Ovary (tissue), 9 donors: ENCODE measurements around the gene SH3GL2. TPM values are rescaled to one million over a fixed set of nuclear protein-coding genes. Genes with fewer than 3 reads are reported as not detected.

Experiments
- DNase-seq, 5 donors: peaks; one replicate each; pipeline ENCODE4 v3.0.0-alpha.2; 2019 to 2020
- H3K27ac ChIP-seq, 2 donors: fragments of 200-600 bp; one replicate each; pipeline versions ENCODE4 v1.5.1 to v1.8.0; 2019 to 2022
- H3K27me3 ChIP-seq: fragments of 200-600 bp; one replicate; pipeline ENCODE4 v1.8.0; 2022
- H3K36me3 ChIP-seq: fragments of 200-600 bp; sonication (generic); one replicate; pipeline ENCODE4 v1.5.1; 2019
- H3K4me1 ChIP-seq: one replicate; pipeline ENCODE4 v1.8.1; 2013; ENCODE audit warnings: mild to moderate bottlenecking, moderate library complexity; ENCODE audit not compliant: insufficient read depth
- H3K4me3 ChIP-seq: fragments of 200-600 bp; sonication (generic); one replicate; pipeline ENCODE4 v1.5.1; 2017
- H3K9me3 ChIP-seq, 2 donors: fragments of 200-600 bp in 1 of 2; sonication (generic) in 1 of 2; one replicate each; pipeline versions ENCODE4 v1.5.1 to v1.8.1; 2013 to 2019; ENCODE audit warnings: mild to moderate bottlenecking in 1 of 2, moderate library complexity in 1 of 2
- EP300 ChIP-seq: sonication (generic); formaldehyde crosslinking; IDR thresholded peaks from one replicate; pipeline ENCODE4 v1.6.1; 2017; ENCODE audit warnings: antibody characterized with exemption
- POLR2A ChIP-seq: fragments of 450-650 bp; IDR thresholded peaks from one replicate; pipeline ENCODE4 v1.6.1; 2017; ENCODE audit warnings: antibody characterized with exemption, mild to moderate bottlenecking, moderate library complexity
- WGBS, 3 donors: extraction: QIAGEN DNeasy Blood & Tissue Kit in 1 of 3; methylation state at CpG; one replicate each; pipeline versions ENCODE4 v1.1.5 to v1.1.7; 2013 to 2017; 5-methylcytosine and 5-hydroxymethylcytosine counted together
- intact Hi-C, 4 donors: fragments of 100-400 bp; cut with DNase I; formaldehyde crosslinking; loops; one replicate each; pipeline versions ENCODE4 v1.11.0 to v1.15.1; 2022 to 2023
- polyA plus RNA-seq, 2 donors: library from polyadenylated mRNA; stranded (reverse); fragments of 200-250 nt in 1 of 2; fragments of 350-450 nt in 1 of 2; fragmentation: Illumina TruSeq in 1 of 2; extraction: RNeasy Lipid Tissue Mini Kit (QIAGEN cat#74804) in 1 of 2; gene quantifications; one replicate each; pipeline ENCODE4 v1.2.3, GENCODE V29; 2013 to 2014
- total RNA-seq, 7 donors: library from RNA; depleted of rRNA in 2 of 7; stranded (reverse); fragments of >200 nt in 2 of 7; fragmentation: NEBNext Ultra II Directional in 3 of 7; extraction: Animal tissue kit (Norgen Biotek cat#: 25700) in 3 of 7; gene quantifications; one replicate each; pipeline versions ENCODE4 v1.1.0 to v1.2.4, GENCODE V29; 2016 to 2023
- TF ChIP-seq, protein P1 (sequence below), 3 donors: fragments of 450-650 bp in 2 of 3; fragments of 200-600 bp in 1 of 3; IDR thresholded peaks; one replicate each; pipeline versions ENCODE4 v1.5.1 to v1.8.0; 2016 to 2022; ENCODE audit warnings: antibody characterized with exemption in 3 of 3, mild to moderate bottlenecking in 1 of 3
- donor health status: DM: no; HTN: no; CAD: no; lungs with moderate emphysema.
- donor health status: DM: no; HTN: no; CAD: no.
- donor health status: Bipolar disorder and iron deficiency.
- donor health status: DM: yes; HTN: yes; CAD: no.
- donor health status: DM: no; HTN: no; CAD: no.
- donor health status: DM: yes; HTN: yes; CAD: no.

The SH3GL2 gene
- total and polyA plus RNA-seq, 9 donors, result 0.25 to 4.9 (median 0.98) TPM; not detected in 1

- no peaks in the 10 kb centered on the region for H3K27me3 ChIP-seq
- no peak overlapping the region for H3K4me3 ChIP-seq
- no peak overlapping the region for H3K27ac ChIP-seq
- no peaks in the 10 kb centered on the region for H3K36me3 ChIP-seq
- TF ChIP-seq, protein P1, sequence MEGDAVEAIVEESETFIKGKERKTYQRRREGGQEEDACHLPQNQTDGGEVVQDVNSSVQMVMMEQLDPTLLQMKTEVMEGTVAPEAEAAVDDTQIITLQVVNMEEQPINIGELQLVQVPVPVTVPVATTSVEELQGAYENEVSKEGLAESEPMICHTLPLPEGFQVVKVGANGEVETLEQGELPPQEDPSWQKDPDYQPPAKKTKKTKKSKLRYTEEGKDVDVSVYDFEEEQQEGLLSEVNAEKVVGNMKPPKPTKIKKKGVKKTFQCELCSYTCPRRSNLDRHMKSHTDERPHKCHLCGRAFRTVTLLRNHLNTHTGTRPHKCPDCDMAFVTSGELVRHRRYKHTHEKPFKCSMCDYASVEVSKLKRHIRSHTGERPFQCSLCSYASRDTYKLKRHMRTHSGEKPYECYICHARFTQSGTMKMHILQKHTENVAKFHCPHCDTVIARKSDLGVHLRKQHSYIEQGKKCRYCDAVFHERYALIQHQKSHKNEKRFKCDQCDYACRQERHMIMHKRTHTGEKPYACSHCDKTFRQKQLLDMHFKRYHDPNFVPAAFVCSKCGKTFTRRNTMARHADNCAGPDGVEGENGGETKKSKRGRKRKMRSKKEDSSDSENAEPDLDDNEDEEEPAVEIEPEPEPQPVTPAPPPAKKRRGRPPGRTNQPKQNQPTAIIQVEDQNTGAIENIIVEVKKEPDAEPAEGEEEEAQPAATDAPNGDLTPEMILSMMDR (IDR thresholded peaks at IDR 0.05), result no peak
- TF ChIP-seq EP300 (no peak), POLR2A (no peak)
- H3K9me3 ChIP-seq, result no peaks in the 10 kb centered on the region
- no peak for DNase-seq
- H3K4me1 ChIP-seq, result no peaks in the 10 kb centered on the region
- intact Hi-C loops, result no loop called here
Observed at GRCh38 chr9:17775656-17776055, 196.8 kb downstream of the SH3GL2 start.

- DNase-seq, result peak in 1 of 5 donors; percentile 17
- no peaks in the 10 kb centered on the region for H3K36me3 ChIP-seq
- H3K27ac ChIP-seq, result no peak overlapping the region
- 4 to 8% (median 4%) methylated on average over 3 of the region's 3 CpGs for WGBS, 3 donors
- H3K27me3 ChIP-seq, result no peaks in the 10 kb centered on the region
- no peaks in the 10 kb centered on the region for H3K9me3 ChIP-seq
- TF ChIP-seq POLR2A (no peak), EP300 (no peak)
- TF ChIP-seq, protein P1 (IDR thresholded peaks at IDR 0.05), result no peak
- intact Hi-C loops, result no loop called here
- no peaks in the 10 kb centered on the region for H3K4me1 ChIP-seq
- no peak overlapping the region for H3K4me3 ChIP-seq
Observed at GRCh38 chr9:17776735-17777134, 197.9 kb downstream of the SH3GL2 start.

DNA sequence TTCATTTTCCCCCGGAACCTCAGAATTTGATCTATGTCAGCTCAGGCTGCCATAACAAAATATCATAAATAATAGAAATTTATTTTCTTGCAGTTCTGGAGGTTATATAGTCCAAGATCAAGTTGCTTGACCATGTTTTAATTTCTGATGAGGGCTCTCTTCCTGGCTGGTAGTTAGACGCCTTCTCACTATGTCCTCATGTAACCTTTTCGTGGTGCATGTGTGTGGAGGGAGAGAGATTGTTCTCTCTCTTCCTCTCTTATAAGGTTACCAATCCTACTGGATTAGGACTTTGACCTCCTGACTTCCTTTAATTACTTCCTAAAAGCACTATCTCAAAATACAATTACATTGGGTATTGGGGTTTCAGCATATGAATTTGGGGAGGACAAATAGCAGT is 198.6 kb downstream of the SH3GL2 start:
- no peak for TF ChIP-seq POLR2A
- TF ChIP-seq, protein P1 (IDR thresholded peaks at IDR 0.05), result no peak
- no peak for TF ChIP-seq EP300
- intact Hi-C loops, result no loop called here
- Histone ChIP-seq H3K9me3 (no peaks in the 10 kb centered on the region), H3K27me3 (no peaks in the 10 kb centered on the region), H3K27ac (no peak overlapping the region), H3K36me3 (no peaks in the 10 kb centered on the region), H3K4me3 (no peak overlapping the region), H3K4me1 (no peaks in the 10 kb centered on the region)
- DNase-seq, result no peak
- WGBS, 3 donors, result 71 to 89% (median 76%) methylated on average over 3 of the region's 3 CpGs

DNA sequence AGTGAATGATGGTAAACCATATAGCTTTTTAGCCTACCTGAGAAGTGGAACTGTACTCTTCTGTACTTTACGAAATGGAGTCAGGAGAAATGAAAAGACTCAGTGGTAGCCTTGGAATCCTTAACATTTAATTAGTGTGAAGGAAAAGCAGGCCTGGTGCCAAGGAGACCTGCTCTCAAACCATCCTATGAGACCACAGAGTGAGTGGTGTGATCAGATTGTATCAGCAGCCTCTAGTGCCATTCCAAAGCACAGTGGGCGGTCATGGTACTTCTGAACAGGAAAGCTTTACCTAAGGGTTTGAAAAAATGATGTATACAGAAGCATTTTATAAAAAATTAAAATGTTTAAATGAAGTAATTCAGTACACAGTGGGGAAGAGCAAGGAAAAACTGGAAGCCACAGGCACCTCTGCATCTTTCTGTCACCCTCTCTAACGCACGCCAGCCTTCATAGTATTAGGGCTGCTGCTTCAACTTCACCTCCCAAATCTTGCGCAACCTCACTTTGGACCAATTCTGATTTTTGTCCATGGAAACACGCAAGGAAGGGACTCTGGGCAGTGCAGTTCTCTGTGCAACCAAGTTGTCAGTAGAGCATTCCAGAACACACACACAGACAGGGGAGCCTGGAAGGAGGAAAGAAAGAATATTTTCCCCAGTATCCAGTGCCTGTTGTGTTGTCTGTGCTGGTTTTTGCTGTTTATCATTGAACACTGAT is 203.7 kb downstream of the SH3GL2 start:
- DNase-seq, result no peak
- Histone ChIP-seq H3K36me3 (no peaks in the 10 kb centered on the region), H3K27ac (no peak overlapping the region), H3K27me3 (no peaks in the 10 kb centered on the region), H3K4me1 (no peaks in the 10 kb centered on the region), H3K9me3 (no peaks in the 10 kb centered on the region), H3K4me3 (no peak overlapping the region)
- 76 to 80% (median 76%) methylated on average over 6 of the region's 6 CpGs for whole genome bisulfite sequencing, 3 donors
- intact Hi-C loops, result no loop called here
- TF ChIP-seq, protein P1 (IDR thresholded peaks at IDR 0.05), result no peak
- no peak for TF ChIP-seq POLR2A
- TF ChIP-seq EP300, result no peak
